HEK293 (cell line): ENCODE measurements around the gene GET3.
A peak's percentile ranks its signal among the peaks of the same experiment; 100 is the strongest.
"Not testable (repeated sequence)": the region's sequence is repeated elsewhere in the genome, so short reads cannot be mapped to it uniquely, and the experiment has no call there.

Experiments used
- MYNN ChIP-seq: fragments of 450-650 bp; formaldehyde crosslinking; IDR thresholded peaks from 2 replicates; pipeline ENCODE4 v1.5.1; 2016; ENCODE audit warnings: missing biosample characterization, missing genetic modification characterization, borderline replicate concordance
- SP2 ChIP-seq: fragments of 450-650 bp; formaldehyde crosslinking; IDR thresholded peaks from 2 replicates; pipeline ENCODE4 v1.5.1; 2016; ENCODE audit warnings: missing biosample characterization, missing genetic modification characterization
- YY1 ChIP-seq: fragments of 450-650 bp; formaldehyde crosslinking; IDR thresholded peaks from 2 replicates; pipeline ENCODE4 v1.5.1; 2018; ENCODE audit warnings: missing biosample characterization, missing genetic modification characterization
- ZNF133 ChIP-seq: fragments of 450-650 bp; formaldehyde crosslinking; IDR thresholded peaks from 2 replicates; pipeline ENCODE4 v1.5.1; 2016; ENCODE audit warnings: missing biosample characterization, missing genetic modification characterization
- ZNF274 ChIP-seq, 2 experiments: fragments of 200-500 bp in 1 of 2; fragments of 450-650 bp in 1 of 2; sonication (Bioruptor generic) in 1 of 2; formaldehyde crosslinking in 1 of 2; IDR thresholded peaks; 2 replicates each; pipeline versions ENCODE4 v1.5.1 to v1.6.1; 2014 to 2016; ENCODE audit warnings: borderline replicate concordance in 1 of 2, inconsistent platforms in 1 of 2, low read length in 1 of 2, missing biosample characterization in 1 of 2, missing genetic modification characterization in 1 of 2
- ZNF302 ChIP-seq: fragments of 450-650 bp; formaldehyde crosslinking; IDR thresholded peaks from 2 replicates; pipeline ENCODE4 v1.5.1; 2016; ENCODE audit warnings: missing biosample characterization, missing genetic modification characterization, low read depth
- TF ChIP-seq, protein P1 (sequence below): fragments of 450-650 bp; formaldehyde crosslinking; IDR thresholded peaks from 2 replicates; pipeline ENCODE4 v1.5.1; 2016; ENCODE audit warnings: missing biosample characterization, missing genetic modification characterization
- TF ChIP-seq, protein P2 (sequence below): fragments of 450-650 bp; formaldehyde crosslinking; IDR thresholded peaks from 2 replicates; pipeline ENCODE4 v1.5.1; 2016; ENCODE audit warnings: missing biosample characterization, missing genetic modification characterization
- TF ChIP-seq, protein P3 (sequence below): fragments of 450-650 bp; formaldehyde crosslinking; IDR thresholded peaks from 2 replicates; pipeline ENCODE4 v1.5.1; 2016; ENCODE audit warnings: missing biosample characterization, missing genetic modification characterization
- TF ChIP-seq, protein P4 (sequence below): fragments of 450-650 bp; formaldehyde crosslinking; IDR thresholded peaks from 2 replicates; pipeline ENCODE4 v1.5.1; 2016; ENCODE audit warnings: missing biosample characterization, missing genetic modification characterization
- TF ChIP-seq, protein P5 (sequence below): fragments of 450-650 bp; formaldehyde crosslinking; IDR thresholded peaks from 2 replicates; pipeline ENCODE4 v1.5.1; 2016; ENCODE audit warnings: missing biosample characterization, missing genetic modification characterization, low read depth
- TF ChIP-seq, protein P6 (sequence below): fragments of 450-650 bp; formaldehyde crosslinking; IDR thresholded peaks from 2 replicates; pipeline ENCODE4 v1.5.1; 2016; ENCODE audit warnings: missing biosample characterization, missing genetic modification characterization

DNA sequence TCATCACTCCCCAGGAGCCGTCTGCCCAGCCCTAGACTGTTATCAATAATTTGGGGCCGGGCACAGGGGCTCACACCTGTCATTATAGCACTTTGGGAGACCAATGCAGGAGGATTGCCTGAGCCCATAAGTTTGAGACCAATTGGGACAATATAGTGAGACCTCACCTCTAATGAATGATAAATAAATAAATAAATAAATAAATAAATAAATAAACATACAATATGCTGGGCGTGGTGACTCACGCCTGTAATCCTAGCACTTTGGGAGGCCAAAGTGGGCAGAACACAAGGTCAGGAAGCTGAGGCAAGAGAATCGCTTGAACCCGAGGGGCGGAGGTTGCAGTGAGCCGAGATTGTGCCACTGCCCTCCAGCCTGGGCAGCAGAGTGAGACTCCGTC, 24.0 kb upstream of the GET3 start:
- TF ChIP-seq YY1 (tag by site-specific recombination); SP2 (tag by site-specific recombination); ZNF133 (tag by site-specific recombination); MYNN (tag by site-specific recombination); ZNF302 (tag by site-specific recombination); ZNF274 (IDR thresholded peaks at IDR 0.05; ENCODE audit: low read length); ZNF274 (tag by site-specific recombination; IDR thresholded peaks at IDR 0.05; ENCODE audit: borderline replicate concordance): not testable (repeated sequence)
- TF ChIP-seq, protein P1, sequence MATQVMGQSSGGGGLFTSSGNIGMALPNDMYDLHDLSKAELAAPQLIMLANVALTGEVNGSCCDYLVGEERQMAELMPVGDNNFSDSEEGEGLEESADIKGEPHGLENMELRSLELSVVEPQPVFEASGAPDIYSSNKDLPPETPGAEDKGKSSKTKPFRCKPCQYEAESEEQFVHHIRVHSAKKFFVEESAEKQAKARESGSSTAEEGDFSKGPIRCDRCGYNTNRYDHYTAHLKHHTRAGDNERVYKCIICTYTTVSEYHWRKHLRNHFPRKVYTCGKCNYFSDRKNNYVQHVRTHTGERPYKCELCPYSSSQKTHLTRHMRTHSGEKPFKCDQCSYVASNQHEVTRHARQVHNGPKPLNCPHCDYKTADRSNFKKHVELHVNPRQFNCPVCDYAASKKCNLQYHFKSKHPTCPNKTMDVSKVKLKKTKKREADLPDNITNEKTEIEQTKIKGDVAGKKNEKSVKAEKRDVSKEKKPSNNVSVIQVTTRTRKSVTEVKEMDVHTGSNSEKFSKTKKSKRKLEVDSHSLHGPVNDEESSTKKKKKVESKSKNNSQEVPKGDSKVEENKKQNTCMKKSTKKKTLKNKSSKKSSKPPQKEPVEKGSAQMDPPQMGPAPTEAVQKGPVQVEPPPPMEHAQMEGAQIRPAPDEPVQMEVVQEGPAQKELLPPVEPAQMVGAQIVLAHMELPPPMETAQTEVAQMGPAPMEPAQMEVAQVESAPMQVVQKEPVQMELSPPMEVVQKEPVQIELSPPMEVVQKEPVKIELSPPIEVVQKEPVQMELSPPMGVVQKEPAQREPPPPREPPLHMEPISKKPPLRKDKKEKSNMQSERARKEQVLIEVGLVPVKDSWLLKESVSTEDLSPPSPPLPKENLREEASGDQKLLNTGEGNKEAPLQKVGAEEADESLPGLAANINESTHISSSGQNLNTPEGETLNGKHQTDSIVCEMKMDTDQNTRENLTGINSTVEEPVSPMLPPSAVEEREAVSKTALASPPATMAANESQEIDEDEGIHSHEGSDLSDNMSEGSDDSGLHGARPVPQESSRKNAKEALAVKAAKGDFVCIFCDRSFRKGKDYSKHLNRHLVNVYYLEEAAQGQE (tag by site-specific recombination): 0 out of 2 replicates have a peak, but pooled peaks have one; percentile 33
- TF ChIP-seq, protein P2, sequence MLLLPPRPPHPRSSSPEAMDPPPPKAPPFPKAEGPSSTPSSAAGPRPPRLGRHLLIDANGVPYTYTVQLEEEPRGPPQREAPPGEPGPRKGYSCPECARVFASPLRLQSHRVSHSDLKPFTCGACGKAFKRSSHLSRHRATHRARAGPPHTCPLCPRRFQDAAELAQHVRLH (tag by site-specific recombination): not testable (repeated sequence)
- TF ChIP-seq, protein P3, sequence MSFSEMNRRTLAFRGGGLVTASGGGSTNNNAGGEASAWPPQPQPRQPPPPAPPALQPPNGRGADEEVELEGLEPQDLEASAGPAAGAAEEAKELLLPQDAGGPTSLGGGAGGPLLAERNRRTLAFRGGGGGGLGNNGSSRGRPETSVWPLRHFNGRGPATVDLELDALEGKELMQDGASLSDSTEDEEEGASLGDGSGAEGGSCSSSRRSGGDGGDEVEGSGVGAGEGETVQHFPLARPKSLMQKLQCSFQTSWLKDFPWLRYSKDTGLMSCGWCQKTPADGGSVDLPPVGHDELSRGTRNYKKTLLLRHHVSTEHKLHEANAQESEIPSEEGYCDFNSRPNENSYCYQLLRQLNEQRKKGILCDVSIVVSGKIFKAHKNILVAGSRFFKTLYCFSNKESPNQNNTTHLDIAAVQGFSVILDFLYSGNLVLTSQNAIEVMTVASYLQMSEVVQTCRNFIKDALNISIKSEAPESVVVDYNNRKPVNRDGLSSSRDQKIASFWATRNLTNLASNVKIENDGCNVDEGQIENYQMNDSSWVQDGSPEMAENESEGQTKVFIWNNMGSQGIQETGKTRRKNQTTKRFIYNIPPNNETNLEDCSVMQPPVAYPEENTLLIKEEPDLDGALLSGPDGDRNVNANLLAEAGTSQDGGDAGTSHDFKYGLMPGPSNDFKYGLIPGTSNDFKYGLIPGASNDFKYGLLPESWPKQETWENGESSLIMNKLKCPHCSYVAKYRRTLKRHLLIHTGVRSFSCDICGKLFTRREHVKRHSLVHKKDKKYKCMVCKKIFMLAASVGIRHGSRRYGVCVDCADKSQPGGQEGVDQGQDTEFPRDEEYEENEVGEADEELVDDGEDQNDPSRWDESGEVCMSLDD (tag by site-specific recombination): not testable (repeated sequence)
- TF ChIP-seq, protein P4, sequence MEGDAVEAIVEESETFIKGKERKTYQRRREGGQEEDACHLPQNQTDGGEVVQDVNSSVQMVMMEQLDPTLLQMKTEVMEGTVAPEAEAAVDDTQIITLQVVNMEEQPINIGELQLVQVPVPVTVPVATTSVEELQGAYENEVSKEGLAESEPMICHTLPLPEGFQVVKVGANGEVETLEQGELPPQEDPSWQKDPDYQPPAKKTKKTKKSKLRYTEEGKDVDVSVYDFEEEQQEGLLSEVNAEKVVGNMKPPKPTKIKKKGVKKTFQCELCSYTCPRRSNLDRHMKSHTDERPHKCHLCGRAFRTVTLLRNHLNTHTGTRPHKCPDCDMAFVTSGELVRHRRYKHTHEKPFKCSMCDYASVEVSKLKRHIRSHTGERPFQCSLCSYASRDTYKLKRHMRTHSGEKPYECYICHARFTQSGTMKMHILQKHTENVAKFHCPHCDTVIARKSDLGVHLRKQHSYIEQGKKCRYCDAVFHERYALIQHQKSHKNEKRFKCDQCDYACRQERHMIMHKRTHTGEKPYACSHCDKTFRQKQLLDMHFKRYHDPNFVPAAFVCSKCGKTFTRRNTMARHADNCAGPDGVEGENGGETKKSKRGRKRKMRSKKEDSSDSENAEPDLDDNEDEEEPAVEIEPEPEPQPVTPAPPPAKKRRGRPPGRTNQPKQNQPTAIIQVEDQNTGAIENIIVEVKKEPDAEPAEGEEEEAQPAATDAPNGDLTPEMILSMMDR (tag by site-specific recombination): not testable (repeated sequence)
- TF ChIP-seq, protein P5, sequence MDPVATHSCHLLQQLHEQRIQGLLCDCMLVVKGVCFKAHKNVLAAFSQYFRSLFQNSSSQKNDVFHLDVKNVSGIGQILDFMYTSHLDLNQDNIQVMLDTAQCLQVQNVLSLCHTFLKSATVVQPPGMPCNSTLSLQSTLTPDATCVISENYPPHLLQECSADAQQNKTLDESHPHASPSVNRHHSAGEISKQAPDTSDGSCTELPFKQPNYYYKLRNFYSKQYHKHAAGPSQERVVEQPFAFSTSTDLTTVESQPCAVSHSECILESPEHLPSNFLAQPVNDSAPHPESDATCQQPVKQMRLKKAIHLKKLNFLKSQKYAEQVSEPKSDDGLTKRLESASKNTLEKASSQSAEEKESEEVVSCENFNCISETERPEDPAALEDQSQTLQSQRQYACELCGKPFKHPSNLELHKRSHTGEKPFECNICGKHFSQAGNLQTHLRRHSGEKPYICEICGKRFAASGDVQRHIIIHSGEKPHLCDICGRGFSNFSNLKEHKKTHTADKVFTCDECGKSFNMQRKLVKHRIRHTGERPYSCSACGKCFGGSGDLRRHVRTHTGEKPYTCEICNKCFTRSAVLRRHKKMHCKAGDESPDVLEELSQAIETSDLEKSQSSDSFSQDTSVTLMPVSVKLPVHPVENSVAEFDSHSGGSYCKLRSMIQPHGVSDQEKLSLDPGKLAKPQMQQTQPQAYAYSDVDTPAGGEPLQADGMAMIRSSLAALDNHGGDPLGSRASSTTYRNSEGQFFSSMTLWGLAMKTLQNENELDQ (tag by site-specific recombination): not testable (repeated sequence)
- TF ChIP-seq, protein P6, sequence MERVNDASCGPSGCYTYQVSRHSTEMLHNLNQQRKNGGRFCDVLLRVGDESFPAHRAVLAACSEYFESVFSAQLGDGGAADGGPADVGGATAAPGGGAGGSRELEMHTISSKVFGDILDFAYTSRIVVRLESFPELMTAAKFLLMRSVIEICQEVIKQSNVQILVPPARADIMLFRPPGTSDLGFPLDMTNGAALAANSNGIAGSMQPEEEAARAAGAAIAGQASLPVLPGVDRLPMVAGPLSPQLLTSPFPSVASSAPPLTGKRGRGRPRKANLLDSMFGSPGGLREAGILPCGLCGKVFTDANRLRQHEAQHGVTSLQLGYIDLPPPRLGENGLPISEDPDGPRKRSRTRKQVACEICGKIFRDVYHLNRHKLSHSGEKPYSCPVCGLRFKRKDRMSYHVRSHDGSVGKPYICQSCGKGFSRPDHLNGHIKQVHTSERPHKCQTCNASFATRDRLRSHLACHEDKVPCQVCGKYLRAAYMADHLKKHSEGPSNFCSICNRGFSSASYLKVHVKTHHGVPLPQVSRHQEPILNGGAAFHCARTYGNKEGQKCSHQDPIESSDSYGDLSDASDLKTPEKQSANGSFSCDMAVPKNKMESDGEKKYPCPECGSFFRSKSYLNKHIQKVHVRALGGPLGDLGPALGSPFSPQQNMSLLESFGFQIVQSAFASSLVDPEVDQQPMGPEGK (tag by site-specific recombination): not testable (repeated sequence)
